Astrocyte (in vitro differentiated cells and primary cell): Measurements from ENCODE around the gene VAT1L. TPM values are rescaled to one million over a fixed set of nuclear protein-coding genes. Genes with fewer than 3 reads are reported as not detected.

ENCODE experiments used
- DNase-seq: peaks from one replicate; pipeline ENCODE4 v3.0.0-alpha.2; 2010; ENCODE audit warnings: low read depth
- FAIRE-seq: peaks from 2 replicates; lab custom pipeline; 2011; peaks lifted over from hg19 to GRCh38; lab: Jason Lieb, UNC
- H2AFZ ChIP-seq: 2 replicates; pipeline ENCODE4 v1.6.0; 2012; ENCODE audit warnings: low read depth, low read length, inconsistent platforms
- H3K27ac ChIP-seq: 2 replicates; pipeline ENCODE4 v1.5.1; 2011; ENCODE audit warnings: low read depth, low read length, inconsistent platforms
- H3K27me3 ChIP-seq: 2 replicates; pipeline ENCODE4 v1.6.0; 2011; ENCODE audit warnings: low read length, inconsistent platforms; ENCODE audit not compliant: insufficient read depth
- H3K36me3 ChIP-seq: 2 replicates; pipeline ENCODE4 v1.5.1; 2011; ENCODE audit warnings: low read length, inconsistent platforms; ENCODE audit not compliant: insufficient read depth
- H3K4me1 ChIP-seq: 2 replicates; pipeline ENCODE4 v1.5.1; 2011; ENCODE audit warnings: low read length, inconsistent platforms; ENCODE audit not compliant: insufficient read depth
- H3K4me2 ChIP-seq: 2 replicates; pipeline ENCODE4 v1.6.0; 2012; ENCODE audit warnings: low read length, inconsistent platforms
- H3K4me3 ChIP-seq: 2 replicates; pipeline ENCODE4 v1.5.1; 2011; ENCODE audit warnings: low read depth, mild to moderate bottlenecking, low read length, inconsistent platforms; ENCODE audit not compliant: insufficient read depth
- H3K79me2 ChIP-seq: 2 replicates; pipeline ENCODE4 v1.6.0; 2012; ENCODE audit warnings: mild to moderate bottlenecking, low read length, inconsistent platforms; ENCODE audit not compliant: insufficient read depth
- H3K9ac ChIP-seq: 2 replicates; pipeline ENCODE4 v1.6.0; 2012; ENCODE audit warnings: mild to moderate bottlenecking, low read length, inconsistent platforms
- H3K9me3 ChIP-seq: 2 replicates; pipeline ENCODE4 v1.5.1; 2012; ENCODE audit warnings: low read depth, mild to moderate bottlenecking, low read length, inconsistent platforms; ENCODE audit not compliant: insufficient read depth
- H4K20me1 ChIP-seq: 2 replicates; pipeline ENCODE4 v1.6.0; 2012; ENCODE audit warnings: low read length, inconsistent platforms; ENCODE audit not compliant: insufficient read depth
- H3K27ac Mint-ChIP-seq: one replicate; pipeline ENCODE4 v1.8.0; 2021; ENCODE audit warnings: mild to moderate bottlenecking, mixed read lengths; ENCODE audit not compliant: unreplicated experiment
- H3K27me3 Mint-ChIP-seq: one replicate; pipeline ENCODE4 v1.8.0; 2021; ENCODE audit warnings: low read depth, mixed read lengths; ENCODE audit not compliant: unreplicated experiment
- H3K36me3 Mint-ChIP-seq: one replicate; pipeline ENCODE4 v1.8.0; 2021; ENCODE audit warnings: low read depth, mixed read lengths; ENCODE audit not compliant: unreplicated experiment
- H3K4me1 Mint-ChIP-seq: one replicate; pipeline ENCODE4 v1.8.0; 2021; ENCODE audit warnings: low read depth, mixed read lengths; ENCODE audit not compliant: unreplicated experiment
- H3K4me3 Mint-ChIP-seq: one replicate; pipeline ENCODE4 v1.8.0; 2021; ENCODE audit warnings: mild to moderate bottlenecking, moderate library complexity, mixed read lengths; ENCODE audit not compliant: unreplicated experiment
- H3K9me3 Mint-ChIP-seq: one replicate; pipeline ENCODE4 v1.8.0; 2021; ENCODE audit warnings: mild to moderate bottlenecking, mixed read lengths; ENCODE audit not compliant: unreplicated experiment
- EZH2 ChIP-seq: IDR thresholded peaks from 2 replicates; pipeline ENCODE4 v1.6.1; 2012; ENCODE audit warnings: mild to moderate bottlenecking, low read length, inconsistent platforms; ENCODE audit not compliant: insufficient read depth
- total RNA-seq: library from RNA; stranded (reverse); gene quantifications from 2 replicates; pipeline ENCODE4 v1.2.1, GENCODE V29; 2021
- TF ChIP-seq, protein P1 (sequence below): IDR thresholded peaks from 2 replicates; pipeline ENCODE4 v1.5.1; 2011; ENCODE audit warnings: low read depth, mild to moderate bottlenecking, inconsistent platforms, low read length, moderate library complexity; ENCODE audit not compliant: insufficient read depth

Gene VAT1L
- total RNA-seq, 1 donor from 2014 or later: 3.3 TPM

DNA sequence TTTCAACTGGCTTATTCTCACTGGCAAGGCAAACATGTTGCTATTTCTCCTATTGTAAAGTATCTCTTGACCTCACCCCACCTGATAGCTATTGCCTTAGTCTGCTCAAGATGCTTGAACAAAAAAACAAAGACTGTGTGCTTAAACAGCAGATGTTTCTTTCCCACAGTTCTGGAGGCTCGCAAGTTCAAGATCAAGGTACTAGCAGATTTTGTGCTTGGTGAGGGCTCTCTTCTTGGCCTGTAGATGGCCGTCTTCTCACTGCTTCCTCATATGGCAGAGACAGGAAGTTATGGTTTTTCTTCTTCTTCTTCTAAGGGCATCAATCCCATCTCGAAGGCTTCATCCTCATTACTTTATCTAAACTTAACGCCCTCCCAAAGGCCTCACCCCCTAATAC lies 124.3 kb downstream of the VAT1L start:
- H2AFZ ChIP-seq: no peak overlapping the region
- H3K4me2 ChIP-seq: no peak overlapping the region
- no peak overlapping the region for H3K27ac Mint-ChIP-seq
- no peak overlapping the region for H3K27ac ChIP-seq
- no peak overlapping the region for H3K4me3 ChIP-seq
- no peaks in the 10 kb centered on the region for H3K27me3 Mint-ChIP-seq
- FAIRE-seq (no peak), DNase-seq (no peak)
- no peaks in the 10 kb centered on the region for H3K36me3 ChIP-seq
- no peaks in the 10 kb centered on the region for H3K9me3 Mint-ChIP-seq
- H3K27me3 ChIP-seq: no peaks in the 10 kb centered on the region
- H3K9ac ChIP-seq: no peak overlapping the region
- H3K4me1 ChIP-seq: no peaks in the 10 kb centered on the region
- H3K36me3 Mint-ChIP-seq: no peaks in the 10 kb centered on the region
- H3K79me2 ChIP-seq: no peaks in the 10 kb centered on the region
- H3K4me1 Mint-ChIP-seq: no peaks in the 10 kb centered on the region
- no peaks in the 10 kb centered on the region for H4K20me1 ChIP-seq
- H3K4me3 Mint-ChIP-seq: no peak overlapping the region
- TF ChIP-seq EZH2: no peak
- TF ChIP-seq, protein P1, sequence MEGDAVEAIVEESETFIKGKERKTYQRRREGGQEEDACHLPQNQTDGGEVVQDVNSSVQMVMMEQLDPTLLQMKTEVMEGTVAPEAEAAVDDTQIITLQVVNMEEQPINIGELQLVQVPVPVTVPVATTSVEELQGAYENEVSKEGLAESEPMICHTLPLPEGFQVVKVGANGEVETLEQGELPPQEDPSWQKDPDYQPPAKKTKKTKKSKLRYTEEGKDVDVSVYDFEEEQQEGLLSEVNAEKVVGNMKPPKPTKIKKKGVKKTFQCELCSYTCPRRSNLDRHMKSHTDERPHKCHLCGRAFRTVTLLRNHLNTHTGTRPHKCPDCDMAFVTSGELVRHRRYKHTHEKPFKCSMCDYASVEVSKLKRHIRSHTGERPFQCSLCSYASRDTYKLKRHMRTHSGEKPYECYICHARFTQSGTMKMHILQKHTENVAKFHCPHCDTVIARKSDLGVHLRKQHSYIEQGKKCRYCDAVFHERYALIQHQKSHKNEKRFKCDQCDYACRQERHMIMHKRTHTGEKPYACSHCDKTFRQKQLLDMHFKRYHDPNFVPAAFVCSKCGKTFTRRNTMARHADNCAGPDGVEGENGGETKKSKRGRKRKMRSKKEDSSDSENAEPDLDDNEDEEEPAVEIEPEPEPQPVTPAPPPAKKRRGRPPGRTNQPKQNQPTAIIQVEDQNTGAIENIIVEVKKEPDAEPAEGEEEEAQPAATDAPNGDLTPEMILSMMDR: no peak
- no peaks in the 10 kb centered on the region for H3K9me3 ChIP-seq

DNA sequence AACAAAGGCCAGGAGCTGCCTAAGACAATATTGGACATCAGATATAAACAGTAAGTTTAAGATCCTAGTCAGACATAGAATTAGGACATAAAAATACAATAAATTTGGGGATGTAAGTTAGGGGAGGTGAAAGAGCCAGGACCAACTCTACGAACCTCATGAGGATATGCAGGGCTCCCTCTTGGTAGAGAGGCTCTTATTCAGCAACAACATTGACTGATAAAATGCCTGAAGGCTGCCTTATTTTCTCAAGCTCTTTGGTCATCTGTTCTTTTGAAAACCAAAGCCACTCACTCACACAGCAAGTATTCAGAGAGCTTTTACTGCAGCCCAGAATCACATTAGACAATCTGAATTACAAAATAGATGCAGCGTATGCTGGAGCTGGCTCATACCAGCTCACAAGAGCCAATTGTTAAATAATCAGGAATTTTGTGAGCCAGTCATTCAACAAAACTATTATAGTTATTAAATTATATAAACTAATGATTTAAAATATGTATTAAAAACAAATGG lies 125.4 kb downstream of the VAT1L start:
- H3K27ac ChIP-seq: no peak overlapping the region
- H3K27ac Mint-ChIP-seq: no peak overlapping the region

DNA sequence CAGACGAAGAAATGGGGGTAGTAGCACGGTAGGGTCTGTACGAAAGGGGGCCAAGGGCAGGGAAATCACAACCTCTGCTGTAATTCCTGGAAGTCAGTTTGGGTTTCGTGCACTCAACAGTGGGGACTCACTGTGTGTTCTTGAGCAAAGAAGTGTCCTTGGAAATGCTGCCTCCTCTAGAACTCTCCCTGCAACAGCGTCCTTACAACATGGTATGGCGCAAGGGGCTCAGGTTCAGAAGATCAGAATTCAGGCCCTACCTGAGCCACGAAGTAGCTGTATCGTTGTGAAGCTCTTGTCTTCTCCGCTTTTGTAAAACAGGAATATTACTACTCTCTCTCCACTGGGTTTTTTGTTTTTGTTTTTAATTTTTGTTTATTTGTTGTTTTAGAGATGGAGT lies 127.7 kb downstream of the VAT1L start:
- Histone ChIP-seq H3K27me3 (no peaks in the 10 kb centered on the region), H2AFZ (no peak overlapping the region), H3K9ac (no peak overlapping the region), H3K4me3 (no peak overlapping the region), H3K4me2 (no peak overlapping the region), H3K36me3 (no peaks in the 10 kb centered on the region), H3K4me1 (peaks cover 12% of the 10 kb centered on the region), H4K20me1 (peaks cover 3% of the 10 kb centered on the region), H3K27ac (no peak overlapping the region), H3K9me3 (no peaks in the 10 kb centered on the region), H3K79me2 (no peaks in the 10 kb centered on the region)
- FAIRE-seq (no peak), DNase-seq (no peak)
- Mint-ChIP-seq H3K4me1 (no peaks in the 10 kb centered on the region), H3K9me3 (no peaks in the 10 kb centered on the region), H3K36me3 (no peaks in the 10 kb centered on the region), H3K27ac (no peak overlapping the region), H3K4me3 (no peak overlapping the region), H3K27me3 (no peaks in the 10 kb centered on the region)
- no peak for TF ChIP-seq EZH2
- TF ChIP-seq, protein P1: no peak

More for the DNA sequence above, 125.4 kb downstream of the VAT1L start:
- H3K4me3 ChIP-seq: no peak overlapping the region
- DNase-seq (no peak), FAIRE-seq (no peak)
- no peak overlapping the region for H2AFZ ChIP-seq
- H3K36me3 ChIP-seq: no peaks in the 10 kb centered on the region
- H3K4me3 Mint-ChIP-seq: no peak overlapping the region
- H3K4me1 ChIP-seq: peaks cover 5% of the 10 kb centered on the region
- no peaks in the 10 kb centered on the region for H3K27me3 ChIP-seq
- no peaks in the 10 kb centered on the region for H3K79me2 ChIP-seq
- peaks cover under 1% of the 10 kb centered on the region for H4K20me1 ChIP-seq
- no peak overlapping the region for H3K9ac ChIP-seq
- H3K9me3 ChIP-seq: no peaks in the 10 kb centered on the region
- no peaks in the 10 kb centered on the region for H3K36me3 Mint-ChIP-seq
- no peak overlapping the region for H3K4me2 ChIP-seq
- H3K27me3 Mint-ChIP-seq: no peaks in the 10 kb centered on the region
- H3K9me3 Mint-ChIP-seq: no peaks in the 10 kb centered on the region
- H3K4me1 Mint-ChIP-seq: no peaks in the 10 kb centered on the region
- no peak for TF ChIP-seq EZH2
- TF ChIP-seq, protein P1: no peak
